Stimulated activated CD4-positive, alpha-beta T cell treated with anti-CD3 and anti-CD28 coated beads, Interleukin-4, amount 100 ng/mL, for 1 hour (primary cell): Measurements from ENCODE around the gene IL1RN.
"Not testable (repeated sequence)": the region's sequence is repeated elsewhere in the genome, so short reads cannot be mapped to it uniquely, and the experiment has no call there.

Source experiments
- DNase-seq: peaks from one replicate; pipeline ENCODE4 v3.0.0-alpha.2; 2020

The IL1RN gene, protein sequence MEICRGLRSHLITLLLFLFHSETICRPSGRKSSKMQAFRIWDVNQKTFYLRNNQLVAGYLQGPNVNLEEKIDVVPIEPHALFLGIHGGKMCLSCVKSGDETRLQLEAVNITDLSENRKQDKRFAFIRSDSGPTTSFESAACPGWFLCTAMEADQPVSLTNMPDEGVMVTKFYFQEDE

DNA sequence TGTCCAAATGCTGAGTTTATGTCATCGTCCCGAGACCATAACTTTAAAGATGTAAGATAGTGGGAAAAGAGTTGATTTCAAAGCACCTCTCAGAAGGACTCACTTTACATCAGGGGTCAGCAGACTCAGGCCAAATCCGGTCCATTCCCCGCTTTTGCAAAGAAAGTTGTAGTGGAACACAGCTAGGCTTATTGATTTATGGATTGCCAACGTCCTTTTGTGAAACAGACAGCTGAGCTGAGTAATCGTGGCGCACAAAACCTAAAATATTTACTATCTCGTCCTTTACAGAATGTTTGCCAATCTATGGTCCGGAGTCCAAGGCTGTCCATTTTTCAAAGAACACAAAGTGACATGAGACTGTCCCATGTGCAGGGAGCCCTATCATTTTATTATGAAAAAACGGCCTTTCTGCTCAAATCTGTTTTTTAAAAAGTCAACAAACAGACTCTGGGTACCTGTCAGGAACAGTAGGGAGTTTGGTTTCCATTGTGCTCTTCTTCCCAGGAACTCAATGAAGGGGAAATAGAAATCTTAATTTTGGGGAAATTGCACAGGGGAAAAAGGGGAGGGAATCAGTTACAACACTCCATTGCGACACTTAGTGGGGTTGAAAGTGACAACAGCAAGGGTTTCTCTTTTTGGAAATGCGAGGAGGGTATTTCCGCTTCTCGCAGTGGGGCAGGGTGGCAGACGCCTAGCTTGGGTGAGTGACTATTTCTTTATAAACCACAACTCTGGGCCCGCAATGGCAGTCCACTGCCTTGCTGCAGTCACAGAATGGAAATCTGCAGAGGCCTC, at the start of gene IL1RN:
IL1RN (plus strand) TSS at position 754 of the 801 bp plus-strand sequence; CDS start at position 781, 27 bp downstream.
- DNase-seq = no peak

DNA sequence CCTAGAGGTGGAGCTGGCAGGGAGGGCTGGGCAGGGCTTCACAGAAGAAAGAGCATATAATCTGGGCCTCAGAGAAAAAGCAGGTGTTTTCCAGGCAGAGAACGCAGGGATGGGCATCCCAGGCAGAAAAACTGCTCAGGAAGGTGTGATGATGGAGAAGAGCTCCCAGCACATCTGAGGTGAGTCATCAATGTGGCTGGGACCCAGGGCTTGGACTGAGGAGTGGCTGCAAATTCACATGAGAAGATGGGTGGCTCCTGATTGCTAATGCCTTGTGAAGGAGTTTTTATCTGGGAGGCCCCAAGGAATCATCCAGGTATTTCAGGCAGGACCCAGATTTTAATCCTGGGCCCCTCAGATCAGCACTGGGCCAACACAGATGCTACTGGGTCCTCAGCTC, 49.5 kb upstream of the IL1RN start:
- no peak for DNase-seq

DNA sequence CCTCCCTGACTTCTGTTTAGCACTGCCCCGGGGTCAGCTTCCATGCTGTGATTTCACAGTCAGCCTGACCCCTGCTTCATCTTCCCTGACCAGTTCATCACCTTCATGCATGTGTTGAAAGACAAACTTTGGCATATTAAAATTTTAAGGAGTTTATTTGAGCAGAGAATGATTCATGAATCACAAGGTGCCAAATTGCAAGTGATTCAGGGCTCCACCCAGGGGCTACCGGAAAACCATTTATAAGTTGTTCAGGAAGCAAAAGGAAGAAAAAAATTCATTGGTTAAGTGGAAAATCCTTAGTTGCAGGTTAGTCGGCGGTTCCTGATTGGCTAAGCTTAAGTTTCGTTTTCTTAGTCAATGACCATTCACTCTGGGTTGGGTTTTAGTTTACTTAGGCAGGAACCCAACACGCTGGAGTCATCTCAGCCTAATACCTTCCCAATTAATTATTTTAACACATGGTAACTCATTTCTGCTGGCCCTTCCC, 49.0 kb upstream of the IL1RN start:
- no peak for DNase-seq

DNA sequence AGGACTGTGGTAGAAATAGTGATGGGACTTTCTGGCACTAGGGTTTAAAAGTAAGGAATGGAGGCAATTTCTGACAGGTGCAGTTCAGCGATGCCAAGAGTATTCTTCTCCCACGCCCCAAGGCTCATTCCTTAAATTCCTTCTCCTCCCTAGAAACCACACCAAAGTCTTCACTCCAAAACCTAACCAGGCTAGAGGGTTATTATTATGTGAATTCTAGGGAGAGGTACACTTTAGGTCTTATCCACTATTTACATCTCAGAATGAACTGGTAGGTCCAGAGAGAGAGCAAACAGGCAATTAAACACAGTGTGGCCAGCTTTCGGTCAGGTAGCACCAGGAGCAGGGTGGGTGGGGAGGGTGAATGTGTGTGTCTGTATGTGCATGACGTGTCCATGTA, 48.3 kb upstream of the IL1RN start:
- no peak for DNase-seq

DNA sequence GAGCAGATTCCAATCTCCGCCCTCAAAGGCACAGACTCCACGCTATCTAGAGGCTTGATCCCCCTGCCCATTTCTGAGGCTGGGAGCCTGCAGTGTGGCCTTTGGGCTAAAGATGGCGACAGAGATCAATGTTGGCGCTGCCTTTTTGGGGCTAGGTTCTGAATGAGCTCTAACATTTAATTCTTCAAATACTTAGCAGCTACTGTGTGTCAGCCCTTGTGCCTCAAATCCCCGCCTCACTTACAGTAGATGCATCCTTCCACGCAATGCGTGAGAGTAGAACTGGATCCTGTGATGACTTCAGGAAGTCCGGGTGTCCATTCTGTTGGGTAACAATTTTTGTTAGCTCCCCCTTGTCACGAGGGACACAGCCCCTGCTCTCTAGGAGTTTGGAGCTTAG, 47.3 kb upstream of the IL1RN start:
- DNase-seq = peak; percentile 60

DNA sequence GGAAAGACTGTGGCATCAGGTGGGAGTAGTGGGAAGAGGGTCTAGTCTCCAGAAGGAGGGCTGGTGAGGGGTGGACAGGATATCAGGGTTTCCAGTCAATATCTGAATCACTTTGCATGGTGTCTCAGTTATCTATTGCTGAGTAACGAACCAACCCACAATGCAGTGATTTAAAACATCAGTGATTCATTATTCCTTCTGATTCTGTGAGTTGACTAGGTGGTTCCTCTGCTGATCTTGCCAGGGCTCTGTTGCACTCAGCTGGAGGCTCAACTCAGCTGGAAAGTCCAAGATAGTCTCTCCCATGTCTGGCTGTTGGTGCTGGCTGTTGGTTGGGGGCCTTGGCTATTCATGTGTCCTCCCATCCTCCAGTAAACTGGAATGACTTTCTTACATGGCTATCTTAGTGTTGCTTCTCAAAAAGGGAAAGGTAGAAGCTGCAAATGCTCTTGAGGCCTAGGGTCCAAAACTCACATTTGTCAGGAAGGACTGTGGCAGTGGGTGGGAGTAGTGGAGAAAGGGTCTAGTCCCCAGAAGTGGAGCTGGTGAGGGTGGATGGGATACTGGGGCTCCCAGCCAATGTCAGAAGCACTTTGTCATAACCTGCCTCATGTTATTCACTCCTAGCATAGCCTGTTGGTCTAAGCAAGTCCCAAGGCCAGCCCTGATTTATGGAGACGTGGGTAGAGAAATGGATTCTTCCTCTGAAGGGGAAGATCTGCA, 45.7 kb upstream of the IL1RN start:
- no peak for DNase-seq

DNA sequence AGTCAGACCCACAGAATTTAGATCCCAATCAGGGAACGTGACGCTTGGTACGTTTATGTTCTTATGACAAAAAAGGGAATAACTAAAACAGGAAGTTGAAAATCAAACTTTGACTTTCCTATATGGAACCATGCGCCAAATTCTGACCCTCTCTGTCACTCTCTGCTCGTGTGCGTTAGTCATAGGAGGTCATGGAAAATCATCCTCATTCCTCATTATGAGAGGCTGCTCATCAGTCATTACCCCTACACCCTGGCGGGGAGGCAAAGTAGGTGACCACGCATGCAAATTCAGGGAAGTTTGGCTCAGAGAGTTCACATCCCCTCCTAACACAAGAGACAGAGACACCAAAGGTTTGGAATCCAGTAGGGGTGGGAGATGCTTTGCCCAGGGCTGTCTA, 44.1 kb upstream of the IL1RN start:
- DNase-seq = no peak

DNA sequence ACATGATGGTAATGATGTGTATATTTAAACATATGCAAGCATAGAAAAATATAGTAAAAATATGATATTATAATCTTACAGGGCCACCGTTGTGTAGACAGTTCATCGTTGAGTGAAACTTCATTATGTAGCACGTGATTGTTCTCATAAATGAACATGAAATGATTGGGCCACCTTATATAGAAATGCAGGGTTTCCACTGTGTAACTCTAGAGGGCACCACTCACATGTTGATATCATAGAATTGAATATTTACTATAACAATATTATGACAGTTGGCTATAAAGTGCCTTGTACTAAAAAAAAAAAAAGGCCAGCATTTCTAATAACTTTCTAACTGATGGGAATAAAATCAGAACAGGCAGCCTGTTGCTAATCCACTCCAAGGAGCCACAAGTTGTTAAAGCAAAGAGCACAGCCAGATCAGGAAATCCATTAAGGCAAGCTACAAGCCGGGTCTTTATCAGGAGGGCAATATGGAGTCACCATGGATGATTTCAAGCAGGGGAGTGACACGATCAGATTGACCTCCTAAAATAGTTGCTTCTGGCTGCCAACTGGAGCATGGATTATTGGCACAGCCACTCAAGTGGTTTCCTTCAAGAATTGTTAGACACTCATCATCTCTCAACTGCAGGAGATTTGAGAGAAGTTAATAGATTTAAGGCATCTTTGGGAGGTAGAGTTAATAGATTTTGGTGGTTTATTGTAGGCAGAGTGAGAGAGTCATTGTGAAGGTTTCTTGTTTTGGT, 43.0 kb upstream of the IL1RN start:
- DNase-seq = no peak

DNA sequence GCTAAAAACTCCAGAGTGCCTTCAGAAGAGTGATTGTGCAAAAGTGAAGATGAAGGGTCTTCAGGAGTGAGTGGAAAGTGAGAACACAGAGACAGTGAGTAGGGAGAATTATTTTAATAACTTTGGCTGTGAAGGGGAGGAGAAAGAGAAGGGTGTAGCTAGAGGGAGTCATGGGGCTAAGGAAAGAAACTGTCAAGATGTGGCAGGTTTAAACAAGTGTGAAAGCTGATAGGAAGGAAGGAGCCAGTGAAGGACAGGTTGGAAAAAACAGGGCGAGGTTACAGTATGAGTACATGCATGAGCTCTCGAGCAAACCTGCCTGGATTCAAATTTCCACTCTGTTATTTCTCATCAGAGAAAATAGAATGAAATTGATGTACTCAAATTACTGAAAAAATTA, 41.9 kb upstream of the IL1RN start:
- DNase-seq = no peak

DNA sequence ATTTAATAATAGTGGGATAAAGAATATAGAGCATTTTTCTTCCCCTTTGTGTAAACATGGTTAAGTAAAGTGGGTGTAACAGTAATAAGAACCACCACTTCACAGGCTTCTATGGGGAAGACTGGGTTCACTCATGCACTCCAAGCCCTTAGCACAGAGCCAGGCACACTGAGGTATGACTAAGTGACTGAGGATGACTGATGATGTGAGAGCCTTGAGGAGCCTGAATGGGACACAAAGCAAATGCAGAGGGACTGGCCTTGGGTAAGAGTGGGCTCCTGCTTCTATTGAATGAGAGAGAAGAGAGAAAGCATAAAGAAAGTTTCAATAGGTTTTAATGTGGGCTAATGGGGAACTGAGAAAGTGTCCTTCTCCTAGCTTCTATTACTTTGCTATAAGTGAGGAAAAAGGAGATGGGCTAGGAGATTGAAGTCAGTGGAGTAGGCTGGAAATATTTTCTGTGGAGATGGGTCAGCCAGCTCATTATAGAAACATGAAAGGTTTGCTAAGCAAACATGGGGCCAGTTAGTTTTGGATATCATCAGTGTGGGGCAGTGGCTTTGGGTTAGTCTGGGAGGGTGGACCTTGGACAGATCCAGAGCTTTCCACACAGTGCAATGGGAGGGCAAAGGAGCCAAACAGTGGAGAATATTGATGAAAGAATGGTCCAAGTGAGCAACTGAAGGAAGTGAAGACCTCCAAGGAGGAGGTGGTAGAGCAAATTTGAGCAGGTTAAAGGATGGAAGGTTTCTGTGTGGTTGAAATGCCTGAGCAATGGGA, 39.0 kb upstream of the IL1RN start:
- no peak for DNase-seq

DNA sequence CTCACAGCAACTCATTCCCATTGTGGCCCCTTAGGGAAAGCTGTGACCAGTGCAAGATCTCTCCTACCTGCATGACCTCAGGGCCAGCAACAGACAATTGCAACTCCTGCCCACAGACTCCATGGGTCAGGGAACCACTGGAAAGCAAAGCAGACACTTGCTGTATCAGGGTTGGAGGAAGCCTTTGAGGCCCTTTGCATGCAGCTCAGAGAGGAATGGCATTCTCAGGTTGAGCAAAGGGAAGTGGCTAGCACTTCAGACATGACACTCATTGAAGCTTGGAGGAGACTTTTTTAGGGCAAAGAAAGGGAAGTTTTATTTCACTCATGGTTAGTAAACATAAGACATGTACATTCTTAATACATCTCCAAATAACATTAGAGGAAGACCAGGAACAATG, 37.5 kb upstream of the IL1RN start:
- DNase-seq = no peak

DNA sequence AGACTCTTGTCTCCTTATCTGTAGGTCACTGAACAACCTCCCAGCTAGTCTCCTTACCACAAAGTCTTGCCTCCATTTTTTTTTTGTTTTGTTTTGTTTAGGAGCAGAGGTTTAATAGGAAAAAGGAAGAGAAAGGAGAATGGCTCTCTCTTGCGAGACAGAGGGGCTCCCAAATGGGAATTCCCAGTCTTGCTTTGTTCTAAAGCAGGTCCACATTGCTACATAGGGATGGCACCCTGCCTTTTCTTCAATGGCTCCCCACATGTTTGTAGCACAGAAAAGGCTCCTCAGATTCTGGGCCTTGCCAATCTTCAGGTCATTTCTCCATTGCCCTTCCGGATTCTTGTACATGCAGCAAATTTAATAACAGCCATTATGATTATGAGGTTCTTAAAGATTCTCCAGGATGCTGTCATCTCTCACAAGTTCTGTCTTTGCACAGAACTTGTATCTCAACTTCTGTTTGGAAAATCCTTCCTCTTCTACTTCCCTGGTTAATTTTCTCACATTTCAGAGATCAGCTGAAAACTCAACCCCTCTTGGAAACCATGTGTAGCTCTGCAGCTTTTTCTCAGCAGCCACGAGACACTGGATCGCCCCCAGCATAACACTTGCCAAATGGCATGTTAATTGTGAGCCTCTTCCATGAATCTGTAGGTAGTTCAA, 36.0 kb upstream of the IL1RN start:
- DNase-seq = no peak

DNA sequence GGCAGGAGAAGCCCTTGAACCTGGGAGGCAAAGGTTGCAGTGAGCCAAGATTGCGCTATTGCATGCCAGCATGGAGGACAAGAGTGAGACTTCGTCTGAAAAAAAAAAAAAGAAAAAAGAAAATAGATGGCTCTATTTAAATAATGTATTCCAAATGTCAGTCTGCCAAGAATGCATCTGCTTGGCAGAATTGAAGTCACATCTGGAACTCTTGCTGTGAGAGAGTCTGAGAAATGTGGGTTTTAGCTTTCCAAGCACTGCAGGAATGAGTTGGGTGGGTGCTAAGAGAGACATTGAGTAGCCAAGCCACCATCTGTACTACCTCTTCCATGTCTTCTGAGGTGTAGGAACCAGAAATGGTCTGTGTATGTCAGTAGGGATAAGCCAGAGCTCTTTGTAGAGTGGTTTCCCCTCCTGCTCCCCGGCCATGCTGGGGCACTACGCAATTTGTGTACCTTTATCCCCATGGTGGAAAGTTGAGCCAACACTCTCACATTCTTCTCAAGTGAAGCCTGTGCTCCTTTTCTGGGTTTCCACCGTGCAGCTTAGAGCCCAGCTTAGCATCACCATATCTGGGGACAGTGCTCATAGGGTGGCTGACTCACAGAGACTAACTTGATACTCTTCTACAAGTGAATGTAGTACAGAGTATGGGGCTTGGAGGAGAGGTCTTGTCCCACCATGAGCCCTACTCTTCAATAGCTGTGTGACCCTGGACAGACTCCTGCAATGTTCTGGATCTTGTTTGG, 34.4 kb upstream of the IL1RN start:
- no peak for DNase-seq

DNA sequence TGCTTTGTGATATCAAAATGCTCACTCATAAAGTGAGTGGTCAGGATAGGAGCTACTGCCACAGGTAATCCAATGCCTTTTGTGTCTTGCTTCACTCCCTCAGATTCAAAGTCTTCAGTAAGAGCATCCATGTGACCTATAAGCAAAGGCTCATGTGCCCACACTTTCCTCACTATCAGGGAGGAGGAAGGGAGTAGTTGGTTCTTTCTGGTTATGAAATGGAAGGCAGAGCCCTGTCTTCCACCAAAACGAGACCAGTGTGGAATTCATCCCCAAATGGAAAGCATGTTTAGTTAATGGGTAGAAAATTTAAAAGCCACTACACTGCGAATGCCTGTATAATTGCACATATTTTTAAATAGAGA, 33.8 kb upstream of the IL1RN start:
- no peak for DNase-seq

DNA sequence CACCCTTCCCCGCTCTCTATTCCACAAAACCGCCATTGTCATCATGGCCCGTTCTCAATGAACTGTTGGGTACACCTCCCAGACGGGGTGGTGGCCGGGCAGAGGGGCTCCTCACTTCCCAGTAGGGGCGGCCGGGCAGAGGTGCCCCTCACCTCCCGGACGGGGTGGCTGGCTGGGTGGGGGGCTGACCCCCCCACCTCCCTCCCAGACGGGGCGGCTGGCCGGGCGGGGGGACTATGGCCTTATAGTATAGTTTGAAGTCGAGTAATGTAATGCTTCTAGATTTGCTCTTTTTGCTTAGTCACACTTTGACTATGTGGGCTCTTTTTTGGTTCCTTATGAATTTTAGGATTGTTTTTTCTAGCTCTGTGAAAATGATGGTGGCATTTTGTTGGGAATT, 31.1 kb upstream of the IL1RN start:
- not testable (repeated sequence) for DNase-seq

DNA sequence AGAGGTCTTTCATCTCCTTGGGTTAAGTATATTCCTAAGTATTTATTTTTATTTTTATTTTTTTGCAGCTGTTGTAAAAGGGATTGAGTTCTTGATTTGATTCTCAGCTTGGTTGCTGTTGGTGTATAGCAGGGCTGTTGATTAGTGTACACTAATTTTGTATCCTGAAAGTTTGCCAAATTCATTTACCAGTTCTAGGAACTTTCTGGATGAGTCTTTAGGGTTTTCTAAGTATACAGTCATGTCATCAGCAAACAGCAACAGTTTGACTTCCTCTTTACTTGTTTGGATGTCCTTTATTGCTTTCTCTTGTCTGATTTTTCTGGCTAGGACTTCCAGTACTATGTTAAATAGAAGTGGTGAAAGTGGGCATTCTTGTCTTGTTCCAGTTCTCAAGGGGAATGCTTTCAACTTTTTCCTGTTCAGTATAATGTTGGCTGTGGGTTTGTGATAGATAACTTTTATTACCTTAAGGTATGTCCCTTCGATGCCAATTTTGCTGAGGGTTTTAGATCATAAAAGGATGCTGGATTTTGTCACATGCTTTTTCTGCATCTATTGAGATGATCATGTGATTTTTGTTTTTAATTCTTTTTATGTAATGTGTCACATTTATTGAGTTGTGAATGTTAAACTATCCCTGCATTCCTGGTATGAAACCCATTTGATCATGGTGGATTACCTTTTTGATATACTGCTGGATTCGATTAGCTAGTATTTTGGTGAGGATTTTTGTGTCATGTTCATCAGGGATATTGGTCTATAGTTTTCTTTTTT, 30.4 kb upstream of the IL1RN start:
- DNase-seq = not testable (repeated sequence)

DNA sequence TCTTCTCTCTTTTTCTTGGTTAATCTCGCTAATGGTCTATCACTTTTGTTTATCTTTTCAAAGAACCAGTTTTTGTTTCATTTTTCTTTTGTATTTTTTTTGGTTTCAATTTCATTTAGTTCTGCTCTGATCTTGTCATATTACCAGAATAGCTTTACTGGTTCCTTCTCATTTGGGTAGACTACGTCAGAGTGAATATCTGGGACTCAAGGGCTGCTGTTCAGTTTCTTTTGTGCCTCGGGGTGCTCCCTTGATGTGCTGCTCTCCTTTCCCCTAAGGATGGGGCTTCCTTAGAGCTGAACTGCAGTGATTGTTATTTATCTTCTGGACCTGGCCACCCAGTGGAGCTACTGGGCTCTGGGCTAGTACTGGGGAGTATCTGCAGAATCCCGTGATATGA, 29.4 kb upstream of the IL1RN start:
- no peak for DNase-seq

DNA sequence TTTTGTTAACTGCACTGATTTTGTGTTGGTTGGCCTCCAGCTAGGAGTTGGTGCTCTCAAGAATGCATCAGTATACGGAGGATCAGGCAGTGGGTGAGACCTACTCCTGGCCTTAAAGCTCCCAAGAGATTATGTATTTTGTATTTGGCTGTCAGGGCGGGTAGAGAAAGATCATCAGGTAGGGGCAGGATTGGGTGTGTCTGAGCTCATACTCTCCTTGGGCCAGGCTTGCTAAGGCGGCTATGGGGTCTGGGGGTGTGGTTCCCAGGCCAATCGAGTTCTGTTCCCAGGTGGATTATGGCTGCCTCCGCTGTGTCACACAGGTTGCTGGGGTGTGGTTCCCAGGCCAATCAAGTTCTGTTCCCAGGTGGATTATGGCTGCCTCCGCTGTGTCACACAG, 28.9 kb upstream of the IL1RN start:
- no peak for DNase-seq

DNA sequence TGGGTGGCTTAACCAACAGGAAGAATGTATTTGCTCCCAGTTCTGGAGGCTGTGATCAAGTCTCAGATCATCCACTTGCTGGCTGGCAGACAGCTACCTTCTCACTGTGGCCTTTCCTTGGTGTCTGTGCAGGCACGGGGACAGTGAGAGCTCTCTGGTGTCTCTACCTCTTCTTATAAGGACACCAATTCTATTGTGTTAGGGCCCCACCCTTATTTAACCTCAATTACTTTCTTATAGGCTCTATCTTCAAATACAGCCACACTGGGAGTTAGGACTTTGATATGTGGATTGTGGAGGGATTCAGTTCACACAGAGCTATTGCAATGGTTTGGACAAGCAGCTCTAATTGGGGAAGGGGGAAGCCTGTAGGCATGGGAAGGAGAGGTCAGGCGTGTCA, 25.3 kb upstream of the IL1RN start:
- DNase-seq = no peak

DNA sequence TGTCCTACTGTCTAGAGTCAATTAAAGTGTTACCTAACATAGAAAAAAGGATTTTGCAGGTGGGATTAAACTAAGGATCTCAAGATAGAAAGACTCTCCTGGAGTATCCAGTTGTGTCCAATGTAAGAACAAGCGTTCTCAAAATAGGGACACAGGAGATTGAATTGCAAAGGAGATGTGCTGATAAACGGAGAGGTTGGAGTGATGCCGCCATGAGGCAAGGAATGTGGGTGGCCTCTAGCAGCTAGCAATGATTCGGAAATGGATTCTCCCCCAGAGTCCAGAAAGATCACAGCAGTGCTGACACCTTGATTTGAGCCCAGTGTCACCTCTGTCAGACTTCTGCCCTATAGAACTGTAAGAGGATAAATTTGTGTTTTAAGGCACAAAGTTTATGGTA, 24.1 kb upstream of the IL1RN start:
- no peak for DNase-seq
